ENCODE data around the gene TAS2R38. TPM values are rescaled to one million over a fixed set of nuclear protein-coding genes. Genes with fewer than 3 reads are reported as not detected.

TAS2R38 gene
- polyA plus RNA-seq, 6 donors from 2014 or later, result not detected

GRCh38 chr7:141928146-141928844 lies 45.3 kb downstream of the TAS2R38 start:
- peaks cover 4 to 7% (median 6%) of the 10 kb centered on the region in 3 donors for H3K27me3 Mint-ChIP-seq
- H3K9me3 Mint-ChIP-seq, result peaks cover 0 to 12% (median 5%) of the 10 kb centered on the region in 7 donors
- DNase-seq (no peak), ATAC-seq (ENCODE audit: low read depth in 2 of 2) (no peak)
- no peak overlapping the region for H3K27ac Mint-ChIP-seq
- peaks cover 6% of the 10 kb centered on the region in 2 donors for H3K36me3 Mint-ChIP-seq
- H3K4me1 Mint-ChIP-seq, result no peaks in the 10 kb centered on the region
- no peak overlapping the region for H3K4me3 Mint-ChIP-seq

Other genes starting within 250 kb of the TAS2R38 start
- gene SSBP1, start 235.4 kb downstream of the TAS2R38 start, polyA plus RNA-seq (ENCODE audit: low read depth in 6 of 6), result 100 to 1,000 TPM; 246 to 345 (median 302) TPM
- not detected for gene TAS2R3, start 209.7 kb downstream of the TAS2R38 start, polyA plus RNA-seq (ENCODE audit: low read depth in 6 of 6)
- under 1 TPM in 1 of 6 donors, not detected in 5; 0.10 TPM for gene TAS2R4, start 197.1 kb downstream of the TAS2R38 start, polyA plus RNA-seq (ENCODE audit: low read depth in 6 of 6)
- gene TAS2R5, start 183.6 kb downstream of the TAS2R38 start, polyA plus RNA-seq (ENCODE audit: low read depth in 6 of 6), result under 1 TPM in 3 of 6 donors, not detected in 3; 0.25 to 0.64 (median 0.36) TPM
- gene PRSS37, start 132.3 kb downstream of the TAS2R38 start, polyA plus RNA-seq (ENCODE audit: low read depth in 6 of 6), result not detected
- not detected for gene OR9A4, start 57.4 kb downstream of the TAS2R38 start, polyA plus RNA-seq (ENCODE audit: low read depth in 6 of 6)
- under 1 TPM in 1 of 6 donors, not detected in 5; 0.08 TPM for gene CLEC5A, start 26.8 kb downstream of the TAS2R38 start, polyA plus RNA-seq (ENCODE audit: low read depth in 6 of 6)
- gene MGAM, start 22.1 kb upstream of the TAS2R38 start, polyA plus RNA-seq (ENCODE audit: low read depth in 6 of 6), result under 1 TPM in 1 of 6 donors, not detected in 5; 0.09 TPM
- not detected for gene MGAM2, start 137.9 kb upstream of the TAS2R38 start, polyA plus RNA-seq (ENCODE audit: low read depth in 6 of 6)